GDM1 (cell line): ENCODE results near the gene GNAT2.

Source experiments
- DNase-seq: peaks from one replicate; lab custom pipeline; 2025; lab: John Stamatoyannopoulos, UW

GNAT2 gene

DNA sequence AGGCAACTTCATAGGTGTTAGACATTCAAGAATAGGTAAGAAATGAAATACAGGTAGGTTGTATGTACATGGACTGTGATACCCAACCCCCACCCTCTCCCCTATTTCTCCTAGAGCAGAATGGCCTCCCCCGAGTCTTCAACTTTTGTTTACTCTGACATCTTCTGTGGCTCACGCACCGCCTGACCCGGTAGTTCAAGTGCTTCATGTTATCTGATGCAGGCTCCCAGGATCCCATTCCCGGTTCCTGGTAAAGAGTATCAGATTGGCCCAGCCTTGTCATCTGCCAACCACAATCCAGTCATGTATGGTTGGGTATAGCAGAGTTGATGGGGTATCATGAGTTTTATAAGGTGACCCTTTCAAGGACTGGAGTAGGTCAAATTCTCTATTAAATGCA is 61.9 kb downstream of the GNAT2 start:
- no peak for DNase-seq

DNA sequence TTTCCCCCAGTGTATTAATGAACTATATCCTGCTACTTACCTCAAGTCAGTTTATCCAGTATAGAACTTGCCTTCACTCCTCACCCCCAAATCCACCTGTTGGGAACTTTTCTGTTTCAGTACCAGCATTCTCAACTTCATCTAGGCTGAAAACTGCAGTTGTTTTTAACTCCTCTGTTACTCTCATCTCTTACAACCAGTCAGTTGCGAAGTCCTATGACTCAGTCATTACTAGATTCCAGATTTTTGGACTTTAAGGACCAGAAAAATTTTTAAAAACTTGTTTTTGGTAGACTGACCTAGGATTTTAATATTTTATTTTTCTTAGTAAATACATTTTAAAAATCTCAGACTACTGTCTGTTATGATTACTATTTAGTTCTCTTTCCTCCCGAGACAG is 62.9 kb downstream of the GNAT2 start:
- no peak for DNase-seq
